C4-2B (cell line): Measurements from ENCODE around the gene MAMDC2.

Experiments used
- H3K27ac ChIP-seq: fragments of 450-650 bp; 2 replicates; pipeline ENCODE4 v1.5.1; 2017
- CTCF ChIP-seq: fragments of 450-650 bp; conservative IDR thresholded peaks from 2 replicates; pipeline ENCODE4 v1.5.1; 2017; ENCODE audit warnings: mild to moderate bottlenecking
- ZFX ChIP-seq: fragments of 450-650 bp; IDR thresholded peaks from 2 replicates; pipeline ENCODE4 v1.6.1; 2017

The MAMDC2 gene

GRCh38 chr9:70261131-70261870 lies 217.7 kb downstream of the MAMDC2 start:
- TF ChIP-seq ZFX (no peak), CTCF (no peak)
- no peak overlapping the region for H3K27ac ChIP-seq

DNA sequence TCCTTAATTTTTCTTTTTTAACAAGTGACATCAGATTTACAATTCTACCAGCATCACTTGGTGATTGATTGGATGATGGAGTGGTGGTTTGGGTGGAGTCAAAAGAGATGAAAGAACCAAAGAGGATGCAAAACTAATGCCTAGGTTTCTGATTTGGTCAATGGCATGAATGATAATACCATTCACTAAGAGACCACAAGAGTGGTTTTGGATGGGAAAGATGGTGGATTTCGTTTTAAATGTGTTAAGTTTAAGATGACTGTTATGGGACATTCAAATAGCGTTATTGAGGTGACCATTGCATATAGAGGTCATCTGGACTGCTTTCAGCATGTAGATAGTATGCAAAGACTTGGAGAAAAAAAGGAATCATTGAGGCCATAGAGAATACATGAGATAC lies 218.7 kb downstream of the MAMDC2 start:
- TF ChIP-seq ZFX, result no peak
- TF ChIP-seq CTCF, result no peak
- no peak overlapping the region for H3K27ac ChIP-seq

DNA sequence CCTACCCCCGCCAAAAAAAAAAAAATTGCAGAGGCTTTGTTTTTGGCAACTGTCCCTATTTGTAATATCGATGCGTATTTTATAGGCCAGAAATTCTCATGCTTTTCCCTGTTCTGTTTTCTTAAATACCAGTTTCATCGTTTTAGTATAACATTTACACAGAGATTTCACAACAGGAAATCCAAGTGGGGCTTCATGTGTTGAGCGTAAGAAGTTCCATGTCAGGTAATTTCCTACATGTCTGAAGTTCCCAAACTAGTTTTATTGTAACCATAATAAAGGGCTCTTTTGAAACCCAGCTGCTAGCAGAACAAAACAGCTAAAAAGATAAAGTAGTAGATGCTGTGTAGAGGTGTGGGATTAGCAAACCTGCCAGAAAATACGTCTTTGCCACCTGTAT lies 219.3 kb downstream of the MAMDC2 start:
- TF ChIP-seq CTCF, result no peak
- no peak for TF ChIP-seq ZFX
- no peak overlapping the region for H3K27ac ChIP-seq

- TF ChIP-seq ZFX, result no peak
- TF ChIP-seq CTCF, result no peak
- H3K27ac ChIP-seq, result no peak overlapping the region
Measured at GRCh38 chr9:70263421-70263820, 219.8 kb downstream of the MAMDC2 start.
